Coronary artery (tissue), 2 donors: Measurements from ENCODE around the gene MAN2C1.

Experiments
- DNase-seq: peaks from one replicate; pipeline ENCODE4 v3.0.0-alpha.2; 2017; ENCODE audit warnings: low spot score
- H3K27ac ChIP-seq, 2 donors: fragments of 200-600 bp; sonication (generic); one replicate each; pipeline ENCODE4 v1.5.1; 2016 to 2019
- H3K4me3 ChIP-seq: fragments of 200-600 bp; sonication (generic); 2 replicates; pipeline ENCODE4 v1.5.1; 2016; ENCODE audit warnings: mild to moderate bottlenecking, moderate library complexity
- TF ChIP-seq, protein P1 (sequence below): fragments of 200-600 bp; sonication (generic); IDR thresholded peaks from one replicate; pipeline ENCODE4 v1.5.1; 2019; ENCODE audit warnings: antibody characterized with exemption

The MAN2C1 gene

GRCh38 chr15:75367006-75367405 lies 1.4 kb downstream of the MAN2C1 start:
- Histone ChIP-seq H3K27ac (peak overlapping the region in 1 of 2 donors; percentile 99), H3K4me3 (peak overlapping the region; percentile 94)
- DNase-seq = no peak
- TF ChIP-seq, protein P1, sequence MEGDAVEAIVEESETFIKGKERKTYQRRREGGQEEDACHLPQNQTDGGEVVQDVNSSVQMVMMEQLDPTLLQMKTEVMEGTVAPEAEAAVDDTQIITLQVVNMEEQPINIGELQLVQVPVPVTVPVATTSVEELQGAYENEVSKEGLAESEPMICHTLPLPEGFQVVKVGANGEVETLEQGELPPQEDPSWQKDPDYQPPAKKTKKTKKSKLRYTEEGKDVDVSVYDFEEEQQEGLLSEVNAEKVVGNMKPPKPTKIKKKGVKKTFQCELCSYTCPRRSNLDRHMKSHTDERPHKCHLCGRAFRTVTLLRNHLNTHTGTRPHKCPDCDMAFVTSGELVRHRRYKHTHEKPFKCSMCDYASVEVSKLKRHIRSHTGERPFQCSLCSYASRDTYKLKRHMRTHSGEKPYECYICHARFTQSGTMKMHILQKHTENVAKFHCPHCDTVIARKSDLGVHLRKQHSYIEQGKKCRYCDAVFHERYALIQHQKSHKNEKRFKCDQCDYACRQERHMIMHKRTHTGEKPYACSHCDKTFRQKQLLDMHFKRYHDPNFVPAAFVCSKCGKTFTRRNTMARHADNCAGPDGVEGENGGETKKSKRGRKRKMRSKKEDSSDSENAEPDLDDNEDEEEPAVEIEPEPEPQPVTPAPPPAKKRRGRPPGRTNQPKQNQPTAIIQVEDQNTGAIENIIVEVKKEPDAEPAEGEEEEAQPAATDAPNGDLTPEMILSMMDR = no peak

DNA sequence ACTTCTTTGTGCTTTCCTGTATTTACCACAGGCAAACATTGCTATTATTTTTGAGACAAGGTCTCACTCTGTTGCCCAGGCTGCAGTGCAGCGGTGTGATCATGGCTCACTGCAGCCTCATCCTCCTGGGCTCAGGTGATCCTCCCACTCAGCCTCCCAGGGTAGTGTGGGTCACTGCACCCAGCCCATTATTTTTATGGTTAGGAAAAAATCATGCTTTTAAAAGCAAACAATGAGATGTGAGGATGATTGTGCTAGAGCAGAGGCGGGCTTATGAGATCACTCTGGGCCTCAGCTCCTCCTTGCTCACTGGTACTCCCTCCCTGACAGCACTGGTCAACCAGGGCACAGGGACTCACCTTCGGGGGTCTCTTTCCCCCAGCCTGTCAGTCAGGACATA lies 2.2 kb downstream of the MAN2C1 start:
- DNase-seq = no peak
- TF ChIP-seq, protein P1 = no peak
- Histone ChIP-seq H3K4me3 (no peak overlapping the region), H3K27ac (no peak overlapping the region)

DNA sequence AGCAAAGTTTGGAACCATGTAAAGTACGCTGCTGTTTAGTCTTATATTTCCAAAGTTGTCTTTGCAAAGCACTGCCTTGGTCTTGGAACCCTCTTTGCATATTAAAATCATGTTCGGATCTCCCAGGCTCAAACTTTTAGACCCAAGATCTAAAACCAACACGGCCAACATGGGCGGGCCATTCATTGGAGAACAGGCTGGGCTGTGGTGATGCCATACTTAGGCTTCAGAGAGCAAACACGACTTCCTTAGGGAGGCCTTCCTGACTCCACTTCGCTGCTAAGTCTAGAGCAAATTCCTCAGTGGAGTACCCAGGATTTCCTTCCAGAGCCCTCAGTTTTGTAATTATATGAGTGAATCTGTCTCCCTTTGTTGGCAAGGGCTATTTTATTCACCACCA lies 3.5 kb downstream of the MAN2C1 start:
- Histone ChIP-seq H3K4me3 (no peak overlapping the region), H3K27ac (no peak overlapping the region)
- TF ChIP-seq, protein P1 = no peak
- DNase-seq = no peak

DNA sequence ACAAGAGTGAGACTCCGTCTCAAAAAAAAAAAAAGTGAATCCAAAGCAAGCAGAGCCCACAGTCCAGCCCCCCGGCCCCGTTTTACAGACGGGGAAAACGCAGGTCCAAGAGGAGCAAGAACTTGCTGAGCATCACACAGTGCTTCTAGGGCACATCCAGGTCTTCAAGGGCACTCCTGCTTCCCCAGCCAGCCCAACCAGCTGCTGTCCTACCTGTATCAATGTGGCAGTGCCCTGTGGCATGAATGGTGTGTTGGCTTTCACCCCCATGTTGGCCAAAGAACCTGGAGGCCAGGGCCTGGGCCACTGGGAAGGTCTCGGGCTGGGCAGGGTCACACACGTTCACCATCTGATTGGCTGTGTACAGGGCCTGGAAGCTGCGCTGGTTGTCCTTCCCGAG lies 4.6 kb downstream of the MAN2C1 start:
- Histone ChIP-seq H3K4me3 (no peak overlapping the region), H3K27ac (no peak overlapping the region)
- no peak for DNase-seq
- TF ChIP-seq, protein P1 = no peak

- no peak for DNase-seq
- no peak overlapping the region for H3K27ac ChIP-seq
- no peak overlapping the region for H3K4me3 ChIP-seq
- TF ChIP-seq, protein P1 = no peak
Measured at GRCh38 chr15:75362642-75363249, 5.7 kb downstream of the MAN2C1 start.

DNA sequence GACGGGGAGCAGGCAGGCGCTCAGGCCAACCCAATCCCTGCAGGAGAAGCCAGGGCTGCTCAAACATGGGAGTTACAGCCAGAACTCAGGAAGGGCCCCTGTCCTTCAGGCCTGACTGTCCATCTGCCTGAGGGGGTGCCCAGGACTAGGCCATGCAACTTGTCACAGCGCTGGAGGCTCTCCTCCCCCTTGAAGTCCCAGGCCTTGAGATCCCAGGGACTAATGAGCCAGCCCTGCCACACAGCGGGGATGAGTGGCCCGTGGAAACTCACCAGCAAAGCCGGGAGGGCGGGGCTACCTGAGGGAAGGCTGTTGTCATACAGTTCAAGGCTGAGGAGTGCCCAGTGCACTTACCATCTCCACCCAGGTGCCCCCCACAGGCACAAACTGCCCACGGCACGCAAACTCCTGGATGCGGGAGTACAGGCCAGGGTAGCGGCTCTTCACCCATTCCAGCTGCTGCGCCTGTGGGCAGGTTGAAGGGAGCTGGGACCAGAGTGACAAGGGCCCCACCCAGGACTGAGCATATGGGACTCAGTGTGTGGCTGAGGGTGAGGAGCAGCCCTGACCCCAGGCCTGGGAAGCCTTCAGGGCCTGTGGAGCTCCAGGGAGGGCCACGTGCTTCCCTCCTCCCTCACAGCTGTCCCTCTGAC lies 6.3 kb downstream of the MAN2C1 start:
- Histone ChIP-seq H3K4me3 (no peak overlapping the region), H3K27ac (no peak overlapping the region)
- TF ChIP-seq, protein P1 = no peak
- DNase-seq = no peak

DNA sequence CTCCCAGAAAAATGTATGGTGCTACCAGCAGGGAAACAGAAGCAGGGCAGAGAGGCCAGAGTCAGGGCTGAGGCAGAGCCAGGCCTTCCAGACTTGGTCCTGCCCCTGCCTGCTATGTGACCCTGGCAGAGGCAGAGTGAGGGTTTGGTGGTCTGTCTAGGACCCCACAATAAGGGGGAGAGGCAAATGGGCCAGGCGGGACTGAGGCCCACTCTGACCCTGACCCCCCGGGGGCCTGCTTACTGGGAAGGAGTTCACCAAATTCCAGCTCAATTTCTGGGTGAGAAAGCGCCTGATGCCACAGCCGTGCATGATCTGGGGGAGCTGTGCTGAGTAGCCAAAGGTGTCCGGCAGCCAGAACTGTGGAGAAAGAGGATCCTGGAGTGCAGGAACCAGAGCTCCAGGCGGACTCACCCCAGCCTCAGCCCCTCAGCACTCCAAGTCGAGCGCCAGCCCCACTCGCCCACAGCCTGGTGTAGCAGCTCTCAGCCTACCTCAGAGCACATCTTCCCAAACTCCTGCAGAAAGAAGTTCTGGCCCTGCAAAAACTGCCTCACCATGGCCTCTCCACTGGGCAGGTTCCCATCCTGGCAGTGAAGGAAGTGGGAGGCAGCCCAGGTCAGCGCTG lies 6.9 kb downstream of the MAN2C1 start:
- Histone ChIP-seq H3K4me3 (no peak overlapping the region), H3K27ac (no peak overlapping the region)
- TF ChIP-seq, protein P1 = no peak
- no peak for DNase-seq
